Measurements from ENCODE around the gene CHSY3.

CHSY3 gene

GRCh38 chr5:129903466-129904101 is 681 bp upstream of the CHSY3 start (continued):
- TF ChIP-seq ZFP41 (tag by site-specific recombination; IDR thresholded peaks at IDR 0.05; ENCODE audit: borderline replicate concordance) = no peak
- TF ChIP-seq KLF7 (tag by site-specific recombination; IDR thresholded peaks at IDR 0.05; ENCODE audit: borderline replicate concordance) = no peak
- no peak for TF ChIP-seq ZNF169 (tag by site-specific recombination; IDR thresholded peaks at IDR 0.05)
- peak; percentile 47; the same call in 1 of the 2 replicates for TF ChIP-seq SCRT1 (tag by site-specific recombination; IDR thresholded peaks at IDR 0.05; ENCODE audit: borderline replicate concordance)
- TF ChIP-seq MEIS1 (CRISPR knock-in tag; IDR thresholded peaks at IDR 0.05; ENCODE audit: borderline replicate concordance) = no peak
- no peak for TF ChIP-seq ZSCAN30 (tag by site-specific recombination; IDR thresholded peaks at IDR 0.05)
- TF ChIP-seq RBAK (tag by site-specific recombination; IDR thresholded peaks at IDR 0.05) = no peak
- no peak; the same call in 1 of the 2 replicates for TF ChIP-seq ZNF777 (tag by site-specific recombination; IDR thresholded peaks at IDR 0.05; ENCODE audit: borderline replicate concordance)
- TF ChIP-seq KLF1 (tag by site-specific recombination; IDR thresholded peaks at IDR 0.05) = no peak
- no peak; the same call in 1 of the 2 replicates for TF ChIP-seq GLIS2 (tag by site-specific recombination; IDR thresholded peaks at IDR 0.05)
- no peak for TF ChIP-seq HOXD13 (CRISPR knock-in tag; IDR thresholded peaks at IDR 0.05; ENCODE audit: borderline replicate concordance)
- no peak for TF ChIP-seq ZNF677 (tag by site-specific recombination; IDR thresholded peaks at IDR 0.05)
- peak; percentile 4; the same call in 1 of the 2 replicates for TF ChIP-seq ZNF391 (tag by site-specific recombination; IDR thresholded peaks at IDR 0.05; ENCODE audit: borderline replicate concordance, low read depth)
- peak; percentile 93 for TF ChIP-seq ZNF202 (tag by site-specific recombination; IDR thresholded peaks at IDR 0.05; ENCODE audit: borderline replicate concordance)
- TF ChIP-seq SCRT2 (tag by site-specific recombination; IDR thresholded peaks at IDR 0.05) = peak; percentile 92
- TF ChIP-seq ZNF785 (tag by site-specific recombination; IDR thresholded peaks at IDR 0.05) = peak; percentile 26; the same call in 1 of the 2 replicates
- no peak for TF ChIP-seq ZNF600 (tag by site-specific recombination; IDR thresholded peaks at IDR 0.05)
- no peak for TF ChIP-seq ZNF530 (tag by site-specific recombination; IDR thresholded peaks at IDR 0.05; ENCODE audit: low read depth)
- no peak for TF ChIP-seq ZNF157 (tag by site-specific recombination; IDR thresholded peaks at IDR 0.05)
- peak; percentile 71 for TF ChIP-seq ZBTB48 (tag by site-specific recombination; IDR thresholded peaks at IDR 0.05)
- TF ChIP-seq ZIC2 (tag by site-specific recombination; IDR thresholded peaks at IDR 0.05) = no peak

GRCh38 chr5:129904667-129905472 is 605 bp downstream of the CHSY3 start:
- H3K36me3 ChIP-seq (ENCODE audit: control insufficient read depth in 2 of 2, insufficient read depth in 1 of 2, low read length in 2 of 2) = no peaks in the 10 kb centered on the region
- no peaks in the 10 kb centered on the region for H3K9me3 ChIP-seq (ENCODE audit: control insufficient read depth, insufficient read depth, low read depth, low read length)
- peak overlapping the region; percentile 52 for H3K4me3 ChIP-seq (ENCODE audit: low read depth, low read length)
- no peaks in the 10 kb centered on the region for H3K4me1 ChIP-seq (ENCODE audit: control insufficient read depth, insufficient read depth, low read length)
- ChIA-PET CTCF (no interaction called here), POLR2A (no interaction called here)
- peak overlapping the region; percentile 66; the same call in 1 of the 2 replicates for H3K27ac ChIP-seq (ENCODE audit: extremely low read depth, low read depth, low read length)
- TF ChIP-seq ZNF585B (tag by site-specific recombination; IDR thresholded peaks at IDR 0.05) (no peak), ZNF404 (tag by site-specific recombination; IDR thresholded peaks at IDR 0.05) (no peak), ZFP3 (tag by site-specific recombination; IDR thresholded peaks at IDR 0.05; ENCODE audit: low read depth) (no peak), KLF9 (tag by site-specific recombination; IDR thresholded peaks at IDR 0.05; ENCODE audit: low read depth) (no peak; the same call in 1 of the 2 replicates), ZBTB17 (tag by site-specific recombination; IDR thresholded peaks at IDR 0.05) (no peak), ZNF677 (tag by site-specific recombination; IDR thresholded peaks at IDR 0.05) (no peak), ZNF843 (tag by site-specific recombination; IDR thresholded peaks at IDR 0.05) (no peak), ZNF174 (tag by site-specific recombination; IDR thresholded peaks at IDR 0.05) (no peak), MYNN (tag by site-specific recombination; IDR thresholded peaks at IDR 0.05; ENCODE audit: borderline replicate concordance) (no peak), ZFP41 (tag by site-specific recombination; IDR thresholded peaks at IDR 0.05; ENCODE audit: borderline replicate concordance) (no peak), ZNF221 (tag by site-specific recombination; IDR thresholded peaks at IDR 0.05; ENCODE audit: borderline replicate concordance) (no peak), ZNF610 (tag by site-specific recombination; IDR thresholded peaks at IDR 0.05; ENCODE audit: borderline replicate concordance) (no peak), ZNF501 (tag by site-specific recombination; IDR thresholded peaks at IDR 0.05) (no peak), ZXDB (tag by site-specific recombination; IDR thresholded peaks at IDR 0.05) (peak; percentile 41)
- TF ChIP-seq, protein P1, sequence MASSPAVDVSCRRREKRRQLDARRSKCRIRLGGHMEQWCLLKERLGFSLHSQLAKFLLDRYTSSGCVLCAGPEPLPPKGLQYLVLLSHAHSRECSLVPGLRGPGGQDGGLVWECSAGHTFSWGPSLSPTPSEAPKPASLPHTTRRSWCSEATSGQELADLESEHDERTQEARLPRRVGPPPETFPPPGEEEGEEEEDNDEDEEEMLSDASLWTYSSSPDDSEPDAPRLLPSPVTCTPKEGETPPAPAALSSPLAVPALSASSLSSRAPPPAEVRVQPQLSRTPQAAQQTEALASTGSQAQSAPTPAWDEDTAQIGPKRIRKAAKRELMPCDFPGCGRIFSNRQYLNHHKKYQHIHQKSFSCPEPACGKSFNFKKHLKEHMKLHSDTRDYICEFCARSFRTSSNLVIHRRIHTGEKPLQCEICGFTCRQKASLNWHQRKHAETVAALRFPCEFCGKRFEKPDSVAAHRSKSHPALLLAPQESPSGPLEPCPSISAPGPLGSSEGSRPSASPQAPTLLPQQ (tag by site-specific recombination; IDR thresholded peaks at IDR 0.05) = 0 out of 2 replicates have a peak, but pooled peaks have one; percentile 13
- TF ChIP-seq, protein P2, sequence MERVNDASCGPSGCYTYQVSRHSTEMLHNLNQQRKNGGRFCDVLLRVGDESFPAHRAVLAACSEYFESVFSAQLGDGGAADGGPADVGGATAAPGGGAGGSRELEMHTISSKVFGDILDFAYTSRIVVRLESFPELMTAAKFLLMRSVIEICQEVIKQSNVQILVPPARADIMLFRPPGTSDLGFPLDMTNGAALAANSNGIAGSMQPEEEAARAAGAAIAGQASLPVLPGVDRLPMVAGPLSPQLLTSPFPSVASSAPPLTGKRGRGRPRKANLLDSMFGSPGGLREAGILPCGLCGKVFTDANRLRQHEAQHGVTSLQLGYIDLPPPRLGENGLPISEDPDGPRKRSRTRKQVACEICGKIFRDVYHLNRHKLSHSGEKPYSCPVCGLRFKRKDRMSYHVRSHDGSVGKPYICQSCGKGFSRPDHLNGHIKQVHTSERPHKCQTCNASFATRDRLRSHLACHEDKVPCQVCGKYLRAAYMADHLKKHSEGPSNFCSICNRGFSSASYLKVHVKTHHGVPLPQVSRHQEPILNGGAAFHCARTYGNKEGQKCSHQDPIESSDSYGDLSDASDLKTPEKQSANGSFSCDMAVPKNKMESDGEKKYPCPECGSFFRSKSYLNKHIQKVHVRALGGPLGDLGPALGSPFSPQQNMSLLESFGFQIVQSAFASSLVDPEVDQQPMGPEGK (tag by site-specific recombination; IDR thresholded peaks at IDR 0.05) = peak; percentile 9; the same call in 1 of the 2 replicates

Measured in HEK293 (cell line).